DOHH2 (cell line): Measurements from ENCODE around the gene NMRK1.

Experiments used
- CTCF ChIP-seq: fragments of 200-600 bp; sonication (generic); IDR thresholded peaks from one replicate; pipeline ENCODE4 v1.5.1; 2014; ENCODE audit warnings: antibody characterized with exemption, mild to moderate bottlenecking, low read depth, low read length; ENCODE audit not compliant: poor library complexity, severe bottlenecking
- EZH2phosphoT487 ChIP-seq: fragments of 200-600 bp; sonication (generic); IDR thresholded peaks from 2 replicates; pipeline ENCODE4 v1.6.1; 2017; ENCODE audit warnings: borderline replicate concordance, mild to moderate bottlenecking, antibody characterized with exemption, low read length, moderate library complexity, mixed read lengths

- no peak for TF ChIP-seq CTCF
- TF ChIP-seq EZH2phosphoT487, result no peak
These were observed 40.6 kb upstream of the NMRK1 start for GRCh38 chr9:75128535-75128934.
